ENCODE data around the gene C6orf89. TPM values are rescaled to one million over a fixed set of nuclear protein-coding genes. Genes with fewer than 3 reads are reported as not detected.

C6orf89 gene
- total RNA-seq, 1 experiment from 2014 or later: 36.9 TPM

DNA sequence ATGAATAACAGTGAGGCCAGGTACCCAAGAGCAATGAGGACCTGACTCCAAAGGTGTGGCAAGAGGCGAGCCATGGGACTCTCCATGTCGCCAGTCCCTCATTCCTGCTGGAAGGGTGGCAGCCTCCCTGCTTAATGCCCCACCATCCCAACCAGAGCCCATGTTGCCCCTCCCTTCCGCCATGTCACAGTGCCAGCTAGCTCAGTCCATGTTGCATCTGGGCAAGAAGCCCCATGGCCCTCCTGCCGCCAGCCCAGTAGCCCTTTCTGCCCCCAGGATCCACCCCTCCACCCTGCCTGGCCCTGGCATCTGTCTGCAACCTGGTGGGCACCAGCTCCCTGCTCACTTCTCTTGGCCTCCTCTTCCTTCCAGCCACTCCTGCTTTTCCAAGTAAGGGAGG, 40.5 kb upstream of the C6orf89 start:
- Mint-ChIP-seq H3K4me1 (ENCODE audit: insufficient read depth, unreplicated experiment) (no peaks in the 10 kb centered on the region), H3K27me3 (ENCODE audit: insufficient read depth, unreplicated experiment) (no peaks in the 10 kb centered on the region), H3K4me3 (ENCODE audit: unreplicated experiment) (no peak overlapping the region), H3K27ac (ENCODE audit: low read depth, unreplicated experiment) (no peak overlapping the region), H3K36me3 (ENCODE audit: insufficient read depth, unreplicated experiment) (no peaks in the 10 kb centered on the region), H3K9me3 (ENCODE audit: unreplicated experiment) (no peaks in the 10 kb centered on the region)
- DNase-seq (ENCODE audit: unreplicated experiment): no peak
- POLR2A ChIA-PET: no interaction called here
- no peak for TF ChIP-seq CTCF (IDR thresholded peaks at IDR 0.05; ENCODE audit: unreplicated experiment)
- BruUV-seq (replicated peaks): no TSS peak
- CTCF ChIA-PET: interaction anchor here (1.0 kb wide), 1 partner anchor 10 kb away, joined by 4 read pairs; no protein-coding TSS in a partner anchor
- intact Hi-C loops (cut with micrococcal nuclease): no loop called here

DNA sequence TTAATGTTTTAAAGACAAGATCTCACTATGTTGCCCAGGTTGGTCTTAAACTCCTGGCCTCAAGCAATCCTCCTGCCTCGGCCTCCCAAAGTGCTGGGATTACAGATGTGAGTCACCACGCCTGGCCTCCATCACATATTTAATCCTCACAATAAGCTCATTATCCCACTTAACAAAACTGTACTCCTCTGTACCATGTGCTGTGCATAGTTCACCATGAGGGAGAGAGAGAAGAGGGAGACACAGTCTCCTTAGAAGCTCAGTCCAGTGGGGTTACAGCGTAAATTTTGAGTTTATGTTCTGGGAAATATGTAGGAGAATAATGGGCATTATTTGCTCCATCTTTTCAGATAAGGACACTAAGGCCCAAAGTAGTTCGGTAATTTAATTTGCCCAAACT, 38.6 kb upstream of the C6orf89 start:
- Mint-ChIP-seq H3K27ac (ENCODE audit: low read depth, unreplicated experiment) (no peak overlapping the region), H3K9me3 (ENCODE audit: unreplicated experiment) (no peaks in the 10 kb centered on the region), H3K36me3 (ENCODE audit: insufficient read depth, unreplicated experiment) (peaks cover 6% of the 10 kb centered on the region), H3K4me1 (ENCODE audit: insufficient read depth, unreplicated experiment) (no peaks in the 10 kb centered on the region), H3K27me3 (ENCODE audit: insufficient read depth, unreplicated experiment) (no peaks in the 10 kb centered on the region), H3K4me3 (ENCODE audit: unreplicated experiment) (no peak overlapping the region)
- no TSS peak for BruUV-seq (replicated peaks)
- intact Hi-C loops (cut with micrococcal nuclease): no loop called here
- no peak for DNase-seq (ENCODE audit: unreplicated experiment)
- POLR2A ChIA-PET: interaction anchor here (0.8 to 1.1 kb wide), 3 partner anchors 28 to 251 kb away, joined by 3 to 4 read pairs (median 3); partner anchors contain the start of gene PPIL1
- CTCF ChIA-PET: interaction anchor here (0.9 to 1.2 kb wide), 4 partner anchors 19 to 81 kb away, joined by 3 to 5 read pairs (median 4); no protein-coding TSS in a partner anchor
- no peak for TF ChIP-seq CTCF (IDR thresholded peaks at IDR 0.05; ENCODE audit: unreplicated experiment)

- Mint-ChIP-seq H3K9me3 (ENCODE audit: unreplicated experiment) (no peaks in the 10 kb centered on the region), H3K27ac (ENCODE audit: low read depth, unreplicated experiment) (no peak overlapping the region), H3K4me3 (ENCODE audit: unreplicated experiment) (no peak overlapping the region), H3K4me1 (ENCODE audit: insufficient read depth, unreplicated experiment) (peaks cover 2% of the 10 kb centered on the region), H3K27me3 (ENCODE audit: insufficient read depth, unreplicated experiment) (no peaks in the 10 kb centered on the region), H3K36me3 (ENCODE audit: insufficient read depth, unreplicated experiment) (peaks cover 12% of the 10 kb centered on the region)
- ChIA-PET CTCF (interaction anchor here (0.7 to 1.2 kb wide), 4 partner anchors 65 to 124 kb away, joined by 3 to 4 read pairs (median 3); no protein-coding TSS in a partner anchor), POLR2A (interaction anchor here (0.6 kb wide), 1 partner anchor 266 kb away, joined by 3 read pairs; no protein-coding TSS in a partner anchor)
- no peak for DNase-seq (ENCODE audit: unreplicated experiment)
- no TSS peak for BruUV-seq (replicated peaks)
- no peak for TF ChIP-seq CTCF (IDR thresholded peaks at IDR 0.05; ENCODE audit: unreplicated experiment)
- intact Hi-C loops (cut with micrococcal nuclease): no loop called here
These were observed 37.8 kb upstream of the C6orf89 start for GRCh38 chr6:36847991-36848390.

- no peak for TF ChIP-seq CTCF (IDR thresholded peaks at IDR 0.05; ENCODE audit: unreplicated experiment)
- Mint-ChIP-seq H3K36me3 (ENCODE audit: insufficient read depth, unreplicated experiment) (peaks cover 16% of the 10 kb centered on the region), H3K27me3 (ENCODE audit: insufficient read depth, unreplicated experiment) (no peaks in the 10 kb centered on the region), H3K4me1 (ENCODE audit: insufficient read depth, unreplicated experiment) (peaks cover 11% of the 10 kb centered on the region), H3K27ac (ENCODE audit: low read depth, unreplicated experiment) (no peak overlapping the region), H3K4me3 (ENCODE audit: unreplicated experiment) (no peak overlapping the region), H3K9me3 (ENCODE audit: unreplicated experiment) (no peaks in the 10 kb centered on the region)
- no peak for DNase-seq (ENCODE audit: unreplicated experiment)
- intact Hi-C loops (cut with micrococcal nuclease): no loop called here
- no TSS peak for BruUV-seq (replicated peaks)
- ChIA-PET CTCF (interaction anchor here (0.7 to 5.2 kb wide), 15 partner anchors 9 to 169 kb away, joined by 3 to 64 read pairs (median 4); no protein-coding TSS in a partner anchor), POLR2A (interaction anchor here (0.6 to 1.6 kb wide), 6 partner anchors 10 to 319 kb away, joined by 3 to 4 read pairs (median 3); no protein-coding TSS in a partner anchor)
These were observed 36.9 kb upstream of the C6orf89 start for GRCh38 chr6:36848658-36849441.
